Coronary artery (tissue), 2 donors: ENCODE results near the gene RAD52.

Experiments
- DNase-seq: peaks from one replicate; pipeline ENCODE4 v3.0.0-alpha.2; 2017; ENCODE audit warnings: low spot score
- H3K27ac ChIP-seq, 2 donors: fragments of 200-600 bp; sonication (generic); one replicate each; pipeline ENCODE4 v1.5.1; 2016 to 2019
- H3K4me3 ChIP-seq: fragments of 200-600 bp; sonication (generic); 2 replicates; pipeline ENCODE4 v1.5.1; 2016; ENCODE audit warnings: mild to moderate bottlenecking, moderate library complexity
- CTCF ChIP-seq: fragments of 200-600 bp; sonication (generic); IDR thresholded peaks from one replicate; pipeline ENCODE4 v1.5.1; 2019; ENCODE audit warnings: antibody characterized with exemption

The RAD52 gene

GRCh38 chr12:879641-880040 lies 69.9 kb downstream of the RAD52 start:
- no peak for DNase-seq
- TF ChIP-seq CTCF: no peak
- H3K4me3 ChIP-seq: no peak overlapping the region
- H3K27ac ChIP-seq: no peak overlapping the region

- no peak for TF ChIP-seq CTCF
- no peak for DNase-seq
- no peak overlapping the region for H3K27ac ChIP-seq
- H3K4me3 ChIP-seq: no peak overlapping the region
Measured at GRCh38 chr12:873954-874353, 75.5 kb downstream of the RAD52 start.

- no peak for DNase-seq
- Histone ChIP-seq H3K27ac (no peak overlapping the region), H3K4me3 (no peak overlapping the region)
- no peak for TF ChIP-seq CTCF
Measured at GRCh38 chr12:870378-870777, 79.1 kb downstream of the RAD52 start.

GRCh38 chr12:868722-869121 lies 80.8 kb downstream of the RAD52 start:
- Histone ChIP-seq H3K4me3 (no peak overlapping the region), H3K27ac (no peak overlapping the region)
- no peak for DNase-seq
- no peak for TF ChIP-seq CTCF

- Histone ChIP-seq H3K27ac (no peak overlapping the region), H3K4me3 (no peak overlapping the region)
- DNase-seq: no peak
- no peak for TF ChIP-seq CTCF
Measured at GRCh38 chr12:867905-868304, 81.6 kb downstream of the RAD52 start.

GRCh38 chr12:865614-866013 lies 83.9 kb downstream of the RAD52 start:
- DNase-seq: no peak
- TF ChIP-seq CTCF: no peak
- Histone ChIP-seq H3K27ac (no peak overlapping the region), H3K4me3 (no peak overlapping the region)

GRCh38 chr12:863285-863684 lies 86.2 kb downstream of the RAD52 start:
- no peak overlapping the region for H3K4me3 ChIP-seq
- TF ChIP-seq CTCF: no peak
- H3K27ac ChIP-seq: no peak overlapping the region
- no peak for DNase-seq
